K562 (cell line): ENCODE data around the gene RIN3.

Experiments used
- CBX5 ChIP-seq: IDR thresholded peaks from 2 replicates; pipeline ENCODE4 v1.6.1; 2014; ENCODE audit warnings: low read depth, borderline replicate concordance
- CTCF ChIP-seq, 3 experiments: IDR thresholded peaks in 2 of 3; conservative IDR thresholded peaks in 1 of 3; 2 replicates each; pipeline ENCODE4 v1.5.1; 2011 to 2012; ENCODE audit warnings: low read length in 3 of 3, mild to moderate bottlenecking in 3 of 3, control low read depth in 2 of 3, improper control_type of control experiment in 1 of 3, inconsistent platforms in 1 of 3, low read depth in 1 of 3, mixed read lengths in 1 of 3, moderate library complexity in 1 of 3; ENCODE audit not compliant: insufficient read depth in 2 of 3
- FOXM1 ChIP-seq, 2 experiments: fragments of 450-650 bp in 1 of 2; sonication (generic) in 1 of 2; formaldehyde crosslinking in 1 of 2; IDR thresholded peaks; 2 replicates each; pipeline versions ENCODE4 v1.6.1 to v1.9.0; 2017 to 2022; ENCODE audit warnings: low read depth in 2 of 2, mild to moderate bottlenecking in 2 of 2, missing genetic modification reagents in 1 of 2, moderate library complexity in 1 of 2
- LCOR ChIP-seq: sonication (generic); formaldehyde crosslinking; IDR thresholded peaks from 2 replicates; pipeline ENCODE4 v1.8.0; 2022; ENCODE audit warnings: mild to moderate bottlenecking, missing genetic modification reagents
- MEIS2 ChIP-seq: fragments of 450-650 bp; IDR thresholded peaks from 2 replicates; pipeline ENCODE4 v1.6.1; 2014; ENCODE audit warnings: mild to moderate bottlenecking; ENCODE audit not compliant: partially characterized antibody
- NR3C1 ChIP-seq: sonication (generic); formaldehyde crosslinking; IDR thresholded peaks from 2 replicates; pipeline ENCODE4 v1.8.1; 2022; ENCODE audit warnings: missing genetic modification reagents
- TCF7L2 ChIP-seq: fragments of 150-350 bp; IDR thresholded peaks from 2 replicates; pipeline ENCODE4 v1.6.1; 2016; ENCODE audit warnings: low read depth, mild to moderate bottlenecking, low read length, moderate library complexity
- ZBTB8A ChIP-seq: fragments of 450-650 bp; IDR thresholded peaks from 2 replicates; pipeline ENCODE4 v1.6.1; 2018; ENCODE audit warnings: mild to moderate bottlenecking, moderate library complexity; ENCODE audit not compliant: partially characterized antibody
- TF ChIP-seq, protein P1 (sequence below): fragments of 450-650 bp; IDR thresholded peaks from 2 replicates; pipeline ENCODE4 v1.7.1; 2018; ENCODE audit warnings: mild to moderate bottlenecking, low read depth; ENCODE audit not compliant: partially characterized antibody
- TF ChIP-seq, protein P2 (sequence below): sonication (generic); formaldehyde crosslinking; IDR thresholded peaks from 2 replicates; pipeline ENCODE4 v1.8.1; 2022; ENCODE audit warnings: missing genetic modification reagents

DNA sequence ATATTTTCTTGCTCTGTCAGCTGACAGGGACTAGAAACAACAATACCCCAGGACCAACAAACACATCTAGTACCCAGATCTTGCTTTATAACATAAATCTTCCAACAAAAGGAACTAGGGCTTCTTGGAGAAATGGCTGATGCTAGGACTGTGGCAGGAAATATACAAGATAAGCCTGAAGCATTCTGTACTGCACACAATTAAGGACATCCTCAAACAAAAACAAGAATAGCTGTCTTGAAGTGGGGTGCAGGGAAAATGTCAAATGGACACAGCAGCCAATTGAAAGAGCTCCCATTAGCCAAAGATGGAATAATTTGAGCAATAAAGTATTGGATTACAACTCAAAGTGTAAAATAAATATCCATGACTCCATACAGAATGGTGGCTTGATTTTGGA lies 184.8 kb downstream of the RIN3 start:
- TF ChIP-seq NR3C1 (no peak), FOXM1 (IDR thresholded peaks at IDR 0.05; ENCODE audit: low read depth) (no peak), FOXM1 (CRISPR knock-in tag; IDR thresholded peaks at IDR 0.05; ENCODE audit: low read depth) (no peak), MEIS2 (no peak), CBX5 (no peak), LCOR (no peak), TCF7L2 (no peak), CTCF (IDR thresholded peaks at IDR 0.05 in 2 of 3, conservative IDR thresholded peaks at IDR 0.05 in 1 of 3; ENCODE audit: insufficient read depth in 2 of 3, low read depth in 1 of 3, low read length in 3 of 3) (no peak), ZBTB8A (no peak)
- TF ChIP-seq, protein P1, sequence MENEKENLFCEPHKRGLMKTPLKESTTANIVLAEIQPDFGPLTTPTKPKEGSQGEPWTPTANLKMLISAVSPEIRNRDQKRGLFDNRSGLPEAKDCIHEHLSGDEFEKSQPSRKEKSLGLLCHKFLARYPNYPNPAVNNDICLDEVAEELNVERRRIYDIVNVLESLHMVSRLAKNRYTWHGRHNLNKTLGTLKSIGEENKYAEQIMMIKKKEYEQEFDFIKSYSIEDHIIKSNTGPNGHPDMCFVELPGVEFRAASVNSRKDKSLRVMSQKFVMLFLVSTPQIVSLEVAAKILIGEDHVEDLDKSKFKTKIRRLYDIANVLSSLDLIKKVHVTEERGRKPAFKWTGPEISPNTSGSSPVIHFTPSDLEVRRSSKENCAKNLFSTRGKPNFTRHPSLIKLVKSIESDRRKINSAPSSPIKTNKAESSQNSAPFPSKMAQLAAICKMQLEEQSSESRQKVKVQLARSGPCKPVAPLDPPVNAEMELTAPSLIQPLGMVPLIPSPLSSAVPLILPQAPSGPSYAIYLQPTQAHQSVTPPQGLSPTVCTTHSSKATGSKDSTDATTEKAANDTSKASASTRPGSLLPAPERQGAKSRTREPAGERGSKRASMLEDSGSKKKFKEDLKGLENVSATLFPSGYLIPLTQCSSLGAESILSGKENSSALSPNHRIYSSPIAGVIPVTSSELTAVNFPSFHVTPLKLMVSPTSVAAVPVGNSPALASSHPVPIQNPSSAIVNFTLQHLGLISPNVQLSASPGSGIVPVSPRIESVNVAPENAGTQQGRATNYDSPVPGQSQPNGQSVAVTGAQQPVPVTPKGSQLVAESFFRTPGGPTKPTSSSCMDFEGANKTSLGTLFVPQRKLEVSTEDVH: no peak
- TF ChIP-seq, protein P2, sequence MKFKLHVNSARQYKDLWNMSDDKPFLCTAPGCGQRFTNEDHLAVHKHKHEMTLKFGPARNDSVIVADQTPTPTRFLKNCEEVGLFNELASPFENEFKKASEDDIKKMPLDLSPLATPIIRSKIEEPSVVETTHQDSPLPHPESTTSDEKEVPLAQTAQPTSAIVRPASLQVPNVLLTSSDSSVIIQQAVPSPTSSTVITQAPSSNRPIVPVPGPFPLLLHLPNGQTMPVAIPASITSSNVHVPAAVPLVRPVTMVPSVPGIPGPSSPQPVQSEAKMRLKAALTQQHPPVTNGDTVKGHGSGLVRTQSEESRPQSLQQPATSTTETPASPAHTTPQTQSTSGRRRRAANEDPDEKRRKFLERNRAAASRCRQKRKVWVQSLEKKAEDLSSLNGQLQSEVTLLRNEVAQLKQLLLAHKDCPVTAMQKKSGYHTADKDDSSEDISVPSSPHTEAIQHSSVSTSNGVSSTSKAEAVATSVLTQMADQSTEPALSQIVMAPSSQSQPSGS (CRISPR knock-in tag): no peak
